Body of pancreas (tissue), 4 donors: Measurements from ENCODE around the gene H6PD. TPM values are rescaled to one million over a fixed set of nuclear protein-coding genes. Genes with fewer than 3 reads are reported as not detected.

Experiments used
- ATAC-seq: fragments of 150-250 bp; one replicate; pipeline ENCODE4 v1.9.1; 2016
- DNase-seq, 4 donors: peaks; one replicate each; pipeline ENCODE4 v3.0.0-alpha.2; 2019
- H3K27ac ChIP-seq, 4 donors: fragments of 200-600 bp; sonication (generic); 1 replicate in 3 of 4; 2 replicates in 1 of 4; pipeline versions ENCODE4 v1.5.1 to v1.6.1; 2016 to 2019; ENCODE audit warnings: mild to moderate bottlenecking in 1 of 4, mixed read lengths in 1 of 4, moderate library complexity in 1 of 4
- H3K27me3 ChIP-seq, 2 donors: fragments of 200-600 bp; sonication (generic); one replicate each; pipeline ENCODE4 v1.6.0; 2016; ENCODE audit warnings: mild to moderate bottlenecking in 1 of 2
- H3K36me3 ChIP-seq, 2 donors: fragments of 200-600 bp; sonication (generic); replicated peaks in 1 of 2; 2 replicates each; pipeline ENCODE4 v1.5.1; 2016; ENCODE audit warnings: low read depth in 2 of 2; ENCODE audit not compliant: insufficient read depth in 1 of 2
- H3K4me1 ChIP-seq: fragments of 200-600 bp; sonication (generic); one replicate; pipeline ENCODE4 v1.6.0; 2016
- H3K4me3 ChIP-seq, 2 donors: fragments of 200-600 bp; sonication (generic); 1 replicate in 1 of 2; 2 replicates in 1 of 2; pipeline ENCODE4 v1.5.1; 2016 to 2019
- H3K9me3 ChIP-seq, 3 donors: fragments of 200-600 bp; sonication (generic); 1 replicate in 2 of 3; 2 replicates in 1 of 3; pipeline ENCODE4 v1.5.1; 2016
- POLR2A ChIP-seq, 3 donors: fragments of 450-650 bp; IDR thresholded peaks; one replicate each; pipeline ENCODE4 v1.6.1; 2016; ENCODE audit warnings: antibody characterized with exemption in 3 of 3, mild to moderate bottlenecking in 2 of 3
- WGBS, 2 donors: methylation state at CpG; one replicate each; pipeline ENCODE4 v1.1.5; 2017; 5-methylcytosine and 5-hydroxymethylcytosine counted together
- intact Hi-C: fragments of 100-400 bp; cut with DNase I; formaldehyde crosslinking; loops from one replicate; pipeline ENCODE4 v1.15.1; 2023
- total RNA-seq, 2 donors: library from RNA; depleted of rRNA; stranded (reverse); fragments of >200 nt; gene quantifications; one replicate each; pipeline ENCODE4 v1.1.0, GENCODE V29; 2016
- TF ChIP-seq, protein P1 (sequence below), 7 experiments: fragments of 450-650 bp in 4 of 7; fragments of 200-600 bp in 3 of 7; sonication (generic) in 3 of 7; IDR thresholded peaks; one replicate each; pipeline ENCODE4 v1.5.1; 2016 to 2019; ENCODE audit warnings: antibody characterized with exemption in 7 of 7

The H6PD gene
- total RNA-seq, 2 donors from 2014 or later, result 24.1 to 35.6 TPM

DNA sequence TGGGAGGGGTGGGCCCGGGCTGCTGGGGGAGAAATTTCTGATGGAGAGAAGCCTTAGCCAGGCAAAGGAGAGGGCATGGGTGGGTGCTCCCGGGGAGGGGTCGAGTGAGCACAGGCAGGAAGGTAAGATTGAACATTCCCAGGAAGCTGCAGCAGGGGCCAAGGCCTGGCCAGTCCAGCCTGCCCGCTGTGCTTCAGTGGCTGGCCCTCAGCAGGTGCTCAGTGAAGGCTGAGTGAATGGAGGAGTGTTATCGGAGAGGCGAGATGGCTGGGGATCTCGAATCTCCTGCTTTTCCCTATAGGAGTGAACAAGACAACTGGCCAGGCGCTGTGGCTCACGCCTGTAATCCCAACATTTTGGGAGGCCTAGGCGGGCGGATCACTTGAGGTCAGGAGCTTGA is 79.0 kb downstream of the H6PD start:
- Histone ChIP-seq H3K9me3 (no peaks in the 10 kb centered on the region), H3K27me3 (no peaks in the 10 kb centered on the region), H3K36me3 (no peaks in the 10 kb centered on the region), H3K27ac (no peak overlapping the region), H3K4me3 (no peak overlapping the region), H3K4me1 (peaks cover 4% of the 10 kb centered on the region)
- DNase-seq (no peak), ATAC-seq (no peak)
- TF ChIP-seq, protein P1, sequence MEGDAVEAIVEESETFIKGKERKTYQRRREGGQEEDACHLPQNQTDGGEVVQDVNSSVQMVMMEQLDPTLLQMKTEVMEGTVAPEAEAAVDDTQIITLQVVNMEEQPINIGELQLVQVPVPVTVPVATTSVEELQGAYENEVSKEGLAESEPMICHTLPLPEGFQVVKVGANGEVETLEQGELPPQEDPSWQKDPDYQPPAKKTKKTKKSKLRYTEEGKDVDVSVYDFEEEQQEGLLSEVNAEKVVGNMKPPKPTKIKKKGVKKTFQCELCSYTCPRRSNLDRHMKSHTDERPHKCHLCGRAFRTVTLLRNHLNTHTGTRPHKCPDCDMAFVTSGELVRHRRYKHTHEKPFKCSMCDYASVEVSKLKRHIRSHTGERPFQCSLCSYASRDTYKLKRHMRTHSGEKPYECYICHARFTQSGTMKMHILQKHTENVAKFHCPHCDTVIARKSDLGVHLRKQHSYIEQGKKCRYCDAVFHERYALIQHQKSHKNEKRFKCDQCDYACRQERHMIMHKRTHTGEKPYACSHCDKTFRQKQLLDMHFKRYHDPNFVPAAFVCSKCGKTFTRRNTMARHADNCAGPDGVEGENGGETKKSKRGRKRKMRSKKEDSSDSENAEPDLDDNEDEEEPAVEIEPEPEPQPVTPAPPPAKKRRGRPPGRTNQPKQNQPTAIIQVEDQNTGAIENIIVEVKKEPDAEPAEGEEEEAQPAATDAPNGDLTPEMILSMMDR (IDR thresholded peaks at IDR 0.05), result no peak
- TF ChIP-seq POLR2A (IDR thresholded peaks at IDR 0.05), result no peak
- WGBS, 2 donors, result 86 to 87% methylated on average over 11 of the region's 11 CpGs
- intact Hi-C loops, result no loop called here

- H3K4me1 ChIP-seq, result no peaks in the 10 kb centered on the region
- WGBS, 2 donors, result 81 to 84% methylated on average over 8 of the region's 8 CpGs
- no peaks in the 10 kb centered on the region for H3K27me3 ChIP-seq
- H3K9me3 ChIP-seq, result no peaks in the 10 kb centered on the region
- intact Hi-C loops, result no loop called here
- no peak for TF ChIP-seq POLR2A (IDR thresholded peaks at IDR 0.05)
- TF ChIP-seq, protein P1 (IDR thresholded peaks at IDR 0.05), result no peak
- ATAC-seq (no peak), DNase-seq (no peak)
- H3K4me3 ChIP-seq, result no peak overlapping the region
- no peaks in the 10 kb centered on the region for H3K36me3 ChIP-seq
- H3K27ac ChIP-seq, result no peak overlapping the region
Measured at GRCh38 chr1:9314111-9314510, 79.5 kb downstream of the H6PD start.

DNA sequence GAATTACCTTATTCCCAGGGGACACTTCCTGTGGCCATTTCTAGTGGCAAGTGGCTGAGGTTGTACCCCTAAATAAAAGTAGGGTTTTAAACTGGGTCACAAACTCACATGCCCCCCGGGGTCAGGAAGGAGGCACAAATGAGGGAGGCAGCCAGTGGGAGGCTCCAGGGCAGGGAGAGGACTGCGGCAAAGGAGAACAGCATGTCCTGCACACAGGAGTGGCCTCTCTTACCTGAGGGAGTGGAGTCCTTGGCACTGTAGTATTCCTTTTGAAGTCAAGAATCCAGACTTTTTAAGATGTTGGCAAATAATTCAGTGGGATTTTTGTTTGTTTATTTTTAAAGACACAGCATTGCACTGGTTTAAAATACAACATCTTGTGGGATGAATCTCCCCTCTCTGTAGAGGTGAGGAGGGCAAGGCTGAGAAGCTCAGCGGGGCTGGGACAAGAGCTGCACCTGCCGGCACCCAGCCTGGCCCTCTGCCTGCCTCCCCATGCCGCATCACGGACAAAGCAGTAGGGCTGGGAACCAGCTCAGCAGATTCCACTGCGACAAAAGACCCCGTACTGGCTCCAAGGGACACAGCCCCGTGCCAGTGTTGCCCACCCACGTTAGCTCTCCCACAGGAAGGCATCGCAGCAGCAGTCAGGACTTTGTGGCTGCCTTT is 80.3 kb downstream of the H6PD start:
- no peak overlapping the region for H3K4me3 ChIP-seq

DNA sequence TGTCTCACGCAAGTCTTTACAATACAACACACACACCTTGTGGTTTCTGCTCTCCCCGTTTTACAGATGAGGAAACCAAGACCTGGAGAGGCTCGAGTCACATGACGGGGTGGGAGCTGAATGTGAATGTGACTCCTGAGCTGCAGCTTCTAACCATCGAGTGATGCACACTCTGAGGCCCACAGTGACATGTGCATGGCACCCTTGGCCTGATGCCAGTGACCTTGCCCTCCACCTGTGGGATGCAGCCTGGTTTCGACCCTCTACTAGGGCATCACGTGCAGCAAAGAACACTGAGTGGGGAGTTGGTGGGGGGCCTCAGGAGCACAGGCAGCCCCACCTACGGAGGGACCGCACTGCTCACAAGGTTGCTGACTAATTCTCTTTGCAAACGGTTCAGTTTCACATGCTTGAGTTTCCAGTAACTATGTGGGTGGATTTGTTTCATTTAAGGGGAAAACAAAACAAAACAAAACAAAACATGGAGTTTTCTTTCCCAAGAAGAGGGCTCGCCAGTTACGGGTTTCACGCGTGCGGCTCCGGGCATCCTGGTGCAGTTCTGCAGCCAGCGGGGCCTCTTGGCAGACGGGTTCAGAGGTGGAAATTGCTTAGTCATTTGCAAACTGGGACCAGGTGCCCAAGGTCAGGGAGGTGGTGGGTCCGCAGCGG is 81.0 kb downstream of the H6PD start:
- H3K4me3 ChIP-seq, result no peak overlapping the region
- H3K27me3 ChIP-seq, result no peaks in the 10 kb centered on the region
- TF ChIP-seq, protein P1 (IDR thresholded peaks at IDR 0.05), result no peak
- no peak for TF ChIP-seq POLR2A (IDR thresholded peaks at IDR 0.05)
- no peak for ATAC-seq
- 73 to 88% methylated on average over 20 of the region's 20 CpGs for WGBS, 2 donors
- DNase-seq, result no peak
- H3K27ac ChIP-seq, result no peak overlapping the region
- H3K9me3 ChIP-seq, result no peaks in the 10 kb centered on the region
- intact Hi-C loops, result no loop called here
- no peaks in the 10 kb centered on the region for H3K36me3 ChIP-seq
- peaks cover 9% of the 10 kb centered on the region for H3K4me1 ChIP-seq

More for the DNA sequence above, 80.3 kb downstream of the H6PD start:
- DNase-seq (no peak), ATAC-seq (no peak)
- WGBS, 2 donors, result 69 to 90% methylated on average over 3 to 11 of the region's 11 CpGs
- H3K27me3 ChIP-seq, result no peaks in the 10 kb centered on the region
- peaks cover 2% of the 10 kb centered on the region for H3K4me1 ChIP-seq
- peak in 1 of 3 donors; percentile 5 for TF ChIP-seq POLR2A (IDR thresholded peaks at IDR 0.05)
- TF ChIP-seq, protein P1 (IDR thresholded peaks at IDR 0.05), result no peak
- no peaks in the 10 kb centered on the region for H3K36me3 ChIP-seq
- intact Hi-C loops, result no loop called here
- H3K27ac ChIP-seq, result no peak overlapping the region
- no peaks in the 10 kb centered on the region for H3K9me3 ChIP-seq

- Histone ChIP-seq H3K36me3 (no peaks in the 10 kb centered on the region), H3K4me1 (peaks cover 14% of the 10 kb centered on the region), H3K4me3 (no peak overlapping the region), H3K27me3 (no peaks in the 10 kb centered on the region), H3K27ac (no peak overlapping the region), H3K9me3 (no peaks in the 10 kb centered on the region)
- ATAC-seq (no peak), DNase-seq (no peak)
- 76 to 77% methylated on average over 5 to 7 of the region's 7 CpGs for WGBS, 2 donors
- intact Hi-C loops, result no loop called here
- TF ChIP-seq, protein P1 (IDR thresholded peaks at IDR 0.05), result no peak
- TF ChIP-seq POLR2A (IDR thresholded peaks at IDR 0.05), result no peak
Measured at GRCh38 chr1:9316080-9316444, 81.5 kb downstream of the H6PD start.
